Lower lobe of right lung (tissue), 2 donors: ENCODE data around the gene CNFN. TPM values are rescaled to one million over a fixed set of nuclear protein-coding genes. Genes with fewer than 3 reads are reported as not detected.

Experiments used
- ATAC-seq, 2 donors: fragments of 200-7000 bp; cut with Tn5 transposase; one replicate each; pipeline ENCODE4 v1.9.1; 2020 to 2022; ENCODE audit warnings: mild to moderate bottlenecking in 2 of 2, moderate library complexity in 2 of 2
- DNase-seq: peaks from one replicate; pipeline ENCODE4 v3.0.0-alpha.2; 2020
- H3K27ac ChIP-seq: fragments of 200-600 bp; one replicate; pipeline ENCODE4 v1.8.0; 2022
- H3K27me3 ChIP-seq: fragments of 200-600 bp; one replicate; pipeline ENCODE4 v1.8.0; 2022; ENCODE audit warnings: low read depth
- H3K36me3 ChIP-seq: fragments of 200-600 bp; one replicate; pipeline ENCODE4 v1.8.0; 2022; ENCODE audit warnings: mild to moderate bottlenecking
- H3K4me1 ChIP-seq: fragments of 200-600 bp; one replicate; pipeline ENCODE4 v1.8.0; 2022
- H3K4me3 ChIP-seq: fragments of 200-600 bp; one replicate; pipeline ENCODE4 v1.8.0; 2022; ENCODE audit warnings: mild to moderate bottlenecking
- H3K9me3 ChIP-seq: fragments of 200-600 bp; one replicate; pipeline ENCODE4 v1.8.0; 2022
- CTCF ChIP-seq: fragments of 200-600 bp; IDR thresholded peaks from one replicate; pipeline ENCODE4 v1.8.0; 2022; ENCODE audit warnings: antibody characterized with exemption, mild to moderate bottlenecking
- intact Hi-C: fragments of 100-400 bp; cut with DNase I; formaldehyde crosslinking; loops from one replicate; pipeline ENCODE4 v1.11.0; 2022
- total RNA-seq: library from RNA; stranded (reverse); fragmentation: NEBNext Ultra II Directional; extraction: Animal tissue kit (Norgen Biotek cat#: 25700); gene quantifications from one replicate; pipeline ENCODE4 v1.2.1, GENCODE V29; 2021
- donor health status: DM: no; HTN: yes; CAD: no; lungs with severe emphysema.

Gene CNFN
- total RNA-seq, 1 donor from 2014 or later, result not detected

GRCh38 chr19:42380155-42380554, 9.9 kb downstream of the CNFN start:
- Histone ChIP-seq H3K27ac (no peak overlapping the region), H3K9me3 (no peaks in the 10 kb centered on the region), H3K4me1 (no peaks in the 10 kb centered on the region), H3K27me3 (peaks cover 14% of the 10 kb centered on the region), H3K4me3 (no peak overlapping the region), H3K36me3 (peaks cover 11% of the 10 kb centered on the region)
- intact Hi-C loops, result no loop called here
- no peak for TF ChIP-seq CTCF
- ATAC-seq (no peak), DNase-seq (no peak)

GRCh38 chr19:42378225-42379215, 11.6 kb downstream of the CNFN start:
- no peak overlapping the region for H3K27ac ChIP-seq
- peaks cover 20% of the 10 kb centered on the region for H3K36me3 ChIP-seq
- ATAC-seq (no peak), DNase-seq (no peak)
- H3K4me3 ChIP-seq, result no peak overlapping the region
- no peaks in the 10 kb centered on the region for H3K4me1 ChIP-seq
- H3K9me3 ChIP-seq, result no peaks in the 10 kb centered on the region
- intact Hi-C loops, result no loop called here
- TF ChIP-seq CTCF, result no peak
- H3K27me3 ChIP-seq, result peaks cover 14% of the 10 kb centered on the region

GRCh38 chr19:42376177-42376555, 13.9 kb downstream of the CNFN start:
- Histone ChIP-seq H3K4me1 (no peaks in the 10 kb centered on the region), H3K9me3 (no peaks in the 10 kb centered on the region), H3K36me3 (peaks cover 20% of the 10 kb centered on the region), H3K27me3 (peaks cover 6% of the 10 kb centered on the region), H3K4me3 (no peak overlapping the region), H3K27ac (no peak overlapping the region)
- ATAC-seq (no peak), DNase-seq (no peak)
- intact Hi-C loops, result no loop called here
- TF ChIP-seq CTCF, result no peak

- TF ChIP-seq CTCF, result no peak
- Histone ChIP-seq H3K27me3 (peaks cover under 1% of the 10 kb centered on the region), H3K27ac (no peak overlapping the region), H3K9me3 (no peaks in the 10 kb centered on the region), H3K4me3 (no peak overlapping the region), H3K4me1 (no peaks in the 10 kb centered on the region), H3K36me3 (peaks cover 20% of the 10 kb centered on the region)
- DNase-seq (no peak), ATAC-seq (no peak)
- intact Hi-C loops, result no loop called here
These were observed 14.5 kb downstream of the CNFN start for GRCh38 chr19:42375415-42376176.

GRCh38 chr19:42374826-42375376, 15.2 kb downstream of the CNFN start:
- ATAC-seq (no peak), DNase-seq (no peak)
- intact Hi-C loops, result no loop called here
- Histone ChIP-seq H3K4me1 (no peaks in the 10 kb centered on the region), H3K4me3 (no peak overlapping the region), H3K9me3 (no peaks in the 10 kb centered on the region), H3K27me3 (no peaks in the 10 kb centered on the region), H3K27ac (no peak overlapping the region), H3K36me3 (peaks cover 20% of the 10 kb centered on the region)
- TF ChIP-seq CTCF, result no peak
